K562 (cell line): ENCODE results near the gene ZNRD2. TPM values are rescaled to one million over a fixed set of nuclear protein-coding genes. Genes with fewer than 3 reads are reported as not detected.
A peak's percentile ranks its signal among the peaks of the same experiment; 100 is the strongest.

Source experiments
- ATAC-seq: fragments of 200-7000 bp; cut with Tn5 transposase; 3 replicates; pipeline ENCODE4 v1.9.1; 2020; ENCODE audit warnings: moderate library complexity
- BruUV-seq: library from RNA; stranded (reverse); fragments of 400-500 nt; replicated peaks from 2 replicates; lab custom pipeline; 2021; lab: Mats Ljungman, UMichigan
- CTCF ChIA-PET: fragments of 300-600 bp; formaldehyde crosslinking; extraction: SDS; loops from one replicate; lab custom pipeline; 2021; ENCODE audit warnings: low intra/inter-chr PET ratio; lab: Yijun Ruan, JAX
- POLR2A ChIA-PET: fragments of 300-600, 350-650 bp; sonication (Branson Sonifier 250); formaldehyde crosslinking; extraction: SDS; loops from one replicate; lab custom pipeline; 2021; ENCODE audit warnings: antibody characterized with exemption, inconsistent platforms; lab: Yijun Ruan, JAX
- DNase-seq, 4 experiments: peaks; one replicate each; pipeline versions ENCODE4 v3.0.0 to v3.0.0-alpha.2; 2011 to 2018; ENCODE audit warnings: low spot score in 3 of 4, mixed read lengths in 3 of 4; ENCODE audit errors: extremely low read depth in 1 of 4
- FAIRE-seq: peaks from 2 replicates; lab custom pipeline; 2011; peaks lifted over from hg19 to GRCh38; lab: Jason Lieb, UNC
- H2AFZ ChIP-seq: 2 replicates; pipeline ENCODE4 v1.6.0; 2011; ENCODE audit warnings: low read depth, low read length, control low read depth, inconsistent platforms
- H3K27ac ChIP-seq: fragments of 200-600 bp; 3 replicates; pipeline ENCODE4 v1.8.0; 2011; ENCODE audit warnings: low read depth, mild to moderate bottlenecking, control low read depth, inconsistent platforms, low read length, moderate library complexity, mixed read lengths; ENCODE audit errors: extremely low read depth
- H3K27me3 ChIP-seq, 2 experiments: fragments of 300-600 bp in 1 of 2; 2 replicates in 1 of 2; 3 replicates in 1 of 2; pipeline versions ENCODE4 v1.6.0 to v1.8.0; 2011; ENCODE audit warnings: inconsistent platforms in 2 of 2, low read length in 2 of 2, mild to moderate bottlenecking in 1 of 2, mixed read lengths in 1 of 2, moderate library complexity in 1 of 2; ENCODE audit not compliant: control insufficient read depth in 2 of 2, insufficient read depth in 2 of 2
- H3K36me3 ChIP-seq: fragments of 300-600 bp; 3 replicates; pipeline ENCODE4 v1.8.0; 2011; ENCODE audit warnings: mild to moderate bottlenecking, low read length, inconsistent platforms; ENCODE audit not compliant: control insufficient read depth, insufficient read depth
- H3K4me1 ChIP-seq, 2 experiments: fragments of 200-600 bp in 1 of 2; replicated peaks in 1 of 2; 2 replicates in 1 of 2; 3 replicates in 1 of 2; pipeline versions ENCODE4 v1.5.1 to v1.8.0; 2011; ENCODE audit warnings: inconsistent platforms in 2 of 2, low read length in 2 of 2, mild to moderate bottlenecking in 1 of 2, mixed read lengths in 1 of 2, moderate library complexity in 1 of 2; ENCODE audit not compliant: control insufficient read depth in 2 of 2, insufficient read depth in 2 of 2
- H3K4me2 ChIP-seq: 2 replicates; pipeline ENCODE4 v1.6.1; 2011; ENCODE audit warnings: low read length, control low read depth, inconsistent platforms, mixed read lengths; ENCODE audit not compliant: insufficient read depth
- H3K4me3 ChIP-seq: fragments of 200-600 bp; sonication (generic), shearing (Covaris generic); 2 replicates; pipeline ENCODE4 v1.5.1; 2016; ENCODE audit warnings: control low read depth, inconsistent platforms
- H3K79me2 ChIP-seq: fragments of 200-600 bp; 3 replicates; pipeline ENCODE4 v1.8.0; 2011; ENCODE audit warnings: low read length, inconsistent platforms; ENCODE audit not compliant: control insufficient read depth, insufficient read depth
- H3K9ac ChIP-seq, 2 experiments: 2 replicates each; pipeline versions ENCODE4 v1.6.0 to v1.6.1; 2011; ENCODE audit warnings: low read depth in 2 of 2, low read length in 2 of 2, control low read depth in 1 of 2, inconsistent platforms in 1 of 2, mild to moderate bottlenecking in 1 of 2, mixed read lengths in 1 of 2; ENCODE audit not compliant: insufficient read depth in 1 of 2
- H3K9me1 ChIP-seq: one replicate; pipeline ENCODE4 v1.6.0; 2011; ENCODE audit warnings: inconsistent platforms, mild to moderate bottlenecking, low read length, moderate library complexity; ENCODE audit not compliant: control insufficient read depth, insufficient read depth
- H3K9me3 ChIP-seq: replicated peaks from 2 replicates; pipeline ENCODE4 v1.5.1; 2011; ENCODE audit warnings: low read depth, low read length, inconsistent platforms; ENCODE audit not compliant: control insufficient read depth, insufficient read depth
- H4K20me1 ChIP-seq: replicated peaks from 2 replicates; pipeline ENCODE4 v1.6.1; 2011; ENCODE audit warnings: low read length, inconsistent platforms, mixed read lengths; ENCODE audit not compliant: control insufficient read depth, insufficient read depth
- ASH1L ChIP-seq: fragments of 450-650 bp; IDR thresholded peaks from 2 replicates; pipeline ENCODE4 v1.6.1; 2018; ENCODE audit warnings: borderline replicate concordance, mild to moderate bottlenecking, low read depth; ENCODE audit not compliant: partially characterized antibody
- BRF2 ChIP-seq: IDR thresholded peaks from 3 replicates; pipeline ENCODE4 v1.6.1; 2011; ENCODE audit warnings: borderline replicate concordance, mild to moderate bottlenecking; ENCODE audit not compliant: insufficient read length, insufficient read depth
- DPF2 ChIP-seq: fragments of 450-650 bp; IDR thresholded peaks from 2 replicates; pipeline ENCODE4 v1.6.1; 2016
- ERF ChIP-seq: fragments of 450-650 bp; formaldehyde crosslinking; IDR thresholded peaks from 2 replicates; pipeline ENCODE4 v1.4.0; 2020; ENCODE audit warnings: mild to moderate bottlenecking, mixed read lengths
- GTF2E2 ChIP-seq: fragments of 200-800 bp; sonication (Bioruptor generic); IDR thresholded peaks from 2 replicates; pipeline ENCODE4 v1.6.1; 2016; ENCODE audit warnings: missing genetic modification characterization, missing compliant biosample characterization
- LCOR ChIP-seq: sonication (generic); formaldehyde crosslinking; IDR thresholded peaks from 2 replicates; pipeline ENCODE4 v1.8.0; 2022; ENCODE audit warnings: mild to moderate bottlenecking, missing genetic modification reagents
- MCM3 ChIP-seq: fragments of 450-650 bp; IDR thresholded peaks from 2 replicates; pipeline ENCODE4 v1.6.1; 2016
- SMARCA5 ChIP-seq: fragments of 450-650 bp; IDR thresholded peaks from 2 replicates; pipeline ENCODE4 v1.6.1; 2016
- SRSF1 ChIP-seq: fragments of 200-400 bp; formaldehyde crosslinking; IDR thresholded peaks from 2 replicates; pipeline ENCODE4 v1.6.1; 2017; ENCODE audit warnings: mild to moderate bottlenecking, low read depth, low read length, moderate library complexity
- TAL1 ChIP-seq: fragments of 450-650 bp; IDR thresholded peaks from 2 replicates; pipeline ENCODE4 v1.6.1; 2016; ENCODE audit warnings: mild to moderate bottlenecking
- ZFP36 ChIP-seq: fragments of 150-350 bp; IDR thresholded peaks from 2 replicates; pipeline ENCODE4 v1.6.1; 2018; ENCODE audit warnings: low read length, low read depth; ENCODE audit not compliant: partially characterized antibody
- ZNF3 ChIP-seq: fragments of 250-450 bp; sonication (Bioruptor Pico); IDR thresholded peaks from 2 replicates; pipeline ENCODE4 v1.5.0; 2021; ENCODE audit warnings: mild to moderate bottlenecking, moderate library complexity
- ZNF583 ChIP-seq: fragments of 250-450 bp; sonication (Bioruptor Pico); IDR thresholded peaks from 2 replicates; pipeline ENCODE4 v1.4.0; 2020
- WGBS: fragments of 100-300 bp; shearing (Covaris generic); methylation state at CpG from one replicate; pipeline ENCODE4 v1.1.6; 2016; ENCODE audit warnings: low coverage, mixed read lengths; ENCODE audit not compliant: insufficient coverage; ENCODE audit errors: missing lambda C conversion rate; 5-methylcytosine and 5-hydroxymethylcytosine counted together
- in situ Hi-C: fragments of 300-500 bp; cut with MboI; formaldehyde crosslinking; loops from 4 replicates; pipeline ENCODE4 v1.15.0; 2018; ENCODE audit warnings: inconsistent platforms, mixed read lengths
- intact Hi-C: fragments of 100-400 bp; cut with micrococcal nuclease; formaldehyde crosslinking; loops from 2 replicates; pipeline ENCODE4 v1.14.2; 2022
- polyA plus RNA-seq, 8 experiments: library from polyadenylated mRNA; depleted of rRNA in 4 of 8; stranded (reverse) in 5 of 8; unstranded in 3 of 8; fragments of >200 nt; fragmentation: Nextera tagmentation in 2 of 8; fragmentation: Illumina TruSeq in 1 of 8; extraction: Ambion mirVana in 2 of 8; extraction: Trizol in 1 of 8; gene quantifications; 2 replicates each; pipeline versions ENCODE4 v1.2.1 to v1.2.3, GENCODE V29; 2011 to 2014; ENCODE audit warnings: inconsistent platforms in 1 of 8, missing spikeins in 1 of 8
- total RNA-seq, 7 experiments: library from RNA; depleted of rRNA in 6 of 7; stranded (reverse); fragments of >200 nt in 6 of 7; fragmentation: Illumina TruSeq in 2 of 7; extraction: Trizol in 2 of 7; gene quantifications; 2 replicates each; pipeline versions ENCODE4 v1.2.1 to v1.2.3, GENCODE V29; 2011 to 2021; ENCODE audit warnings: low replicate concordance in 1 of 7
- TF ChIP-seq, protein P1 (sequence below): sonication (generic); formaldehyde crosslinking; IDR thresholded peaks from 2 replicates; pipeline ENCODE4 v1.8.0; 2022; ENCODE audit warnings: mild to moderate bottlenecking, missing genetic modification reagents
- TF ChIP-seq, protein P2 (sequence below), 2 experiments: fragments of 450-650 bp in 1 of 2; sonication (generic) in 1 of 2; formaldehyde crosslinking in 1 of 2; IDR thresholded peaks in 1 of 2; conservative IDR thresholded peaks in 1 of 2; 2 replicates each; pipeline versions ENCODE4 v1.6.1 to v1.8.1; 2016 to 2023; ENCODE audit warnings: mild to moderate bottlenecking in 2 of 2, moderate library complexity in 2 of 2, inconsistent platforms in 1 of 2, missing genetic modification reagents in 1 of 2

The ZNRD2 gene
- total and polyA plus RNA-seq, 9 of the 15 experiments (the other 6 are each of a cell fraction or from before 2014, with no cell fraction given) = 13.4 to 129 (median 60.4) TPM

DNA sequence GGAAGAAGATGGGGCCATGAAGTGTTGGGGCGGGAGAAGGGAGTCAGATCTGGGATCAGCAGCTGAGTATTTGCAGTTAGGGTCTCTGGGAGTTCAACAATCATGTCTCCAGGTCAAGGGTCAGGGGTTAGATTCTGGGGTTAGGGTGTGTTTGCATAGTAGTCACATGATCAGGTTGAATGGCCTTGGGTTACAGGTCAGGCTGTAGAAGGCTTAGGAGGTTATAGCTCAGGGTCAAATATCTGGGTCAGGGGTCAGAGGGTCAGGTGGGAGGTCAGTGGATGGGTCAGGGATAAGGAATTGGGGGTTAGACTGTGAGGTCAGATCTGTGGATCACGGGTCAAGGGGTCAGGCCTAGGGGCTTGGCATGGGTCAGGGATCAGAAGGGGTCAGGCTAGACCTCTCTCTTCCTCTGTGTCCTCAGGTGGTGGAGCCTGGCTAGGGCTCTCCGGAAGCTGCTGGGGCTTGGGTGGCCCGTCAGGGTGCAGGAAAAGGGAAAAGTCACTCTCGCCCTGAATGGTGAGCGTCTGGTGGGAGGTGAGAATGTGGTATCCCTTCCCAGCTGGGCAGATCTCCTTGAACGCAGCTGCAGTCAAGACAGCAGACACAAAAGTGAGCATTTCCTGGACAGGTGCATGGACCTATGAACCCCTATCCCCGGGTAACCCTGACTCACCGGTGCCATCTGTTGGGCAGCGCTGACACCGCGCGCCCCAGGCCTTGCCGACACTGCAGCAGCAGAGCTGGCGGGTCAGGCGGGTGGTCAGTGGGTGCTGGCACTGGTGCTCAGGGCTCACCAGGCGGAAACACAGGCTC is 18.5 kb upstream of the ZNRD2 start:
- H3K36me3 ChIP-seq = no peaks in the 10 kb centered on the region
- no peak for FAIRE-seq
- H2AFZ ChIP-seq = no peak overlapping the region
- CTCF ChIA-PET = no interaction called here
- peak overlapping the region; percentile 37; the same call in 1 of the 3 replicates for H3K27ac ChIP-seq
- BruUV-seq = no TSS peak
- POLR2A ChIA-PET = interaction anchor here (0.6 to 2.8 kb wide), 11 partner anchors 10 to 241 kb away, joined by 3 to 16 read pairs (median 4); partner anchors contain the start of gene MALAT1
- no peaks in the 10 kb centered on the region for H3K79me2 ChIP-seq
- H3K4me2 ChIP-seq = peak overlapping the region; percentile 72
- peak in 3 of 4 experiments; percentile 46 to 79 (median 54) for DNase-seq
- H3K9me1 ChIP-seq = no peaks in the 10 kb centered on the region
- intact Hi-C loops (no loop called here), in situ Hi-C loops (no loop called here)
- no peaks in the 10 kb centered on the region for H3K9me3 ChIP-seq
- 56% methylated on average over 15 of the region's 17 CpGs for WGBS
- H3K4me1 ChIP-seq = peaks cover 48 to 84% of the 10 kb centered on the region in 2 experiments
- ATAC-seq = peak; percentile 58
- H3K4me3 ChIP-seq = no peak overlapping the region
- H3K9ac ChIP-seq = peak overlapping the region in 1 of 2 experiments; percentile 43; a peak in 1 of 4 replicates
- H3K27me3 ChIP-seq = no peaks in the 10 kb centered on the region
- H4K20me1 ChIP-seq = 0 out of 2 replicates have a peak, but pooled peaks cover 8% of the 10 kb centered on the region
- 0 out of 2 replicates have a peak, but pooled peaks have one; percentile 26 for TF ChIP-seq SMARCA5
- TF ChIP-seq BRF2 = no peak
- no peak for TF ChIP-seq DPF2
- no peak for TF ChIP-seq ZFP36
- TF ChIP-seq MCM3 = no peak
- TF ChIP-seq, protein P1, sequence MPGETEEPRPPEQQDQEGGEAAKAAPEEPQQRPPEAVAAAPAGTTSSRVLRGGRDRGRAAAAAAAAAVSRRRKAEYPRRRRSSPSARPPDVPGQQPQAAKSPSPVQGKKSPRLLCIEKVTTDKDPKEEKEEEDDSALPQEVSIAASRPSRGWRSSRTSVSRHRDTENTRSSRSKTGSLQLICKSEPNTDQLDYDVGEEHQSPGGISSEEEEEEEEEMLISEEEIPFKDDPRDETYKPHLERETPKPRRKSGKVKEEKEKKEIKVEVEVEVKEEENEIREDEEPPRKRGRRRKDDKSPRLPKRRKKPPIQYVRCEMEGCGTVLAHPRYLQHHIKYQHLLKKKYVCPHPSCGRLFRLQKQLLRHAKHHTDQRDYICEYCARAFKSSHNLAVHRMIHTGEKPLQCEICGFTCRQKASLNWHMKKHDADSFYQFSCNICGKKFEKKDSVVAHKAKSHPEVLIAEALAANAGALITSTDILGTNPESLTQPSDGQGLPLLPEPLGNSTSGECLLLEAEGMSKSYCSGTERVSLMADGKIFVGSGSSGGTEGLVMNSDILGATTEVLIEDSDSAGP = no peak
- 0 out of 2 replicates have a peak, but pooled peaks have one; percentile 2 for TF ChIP-seq TAL1
- no peak for TF ChIP-seq ZNF583 (CRISPR knock-in tag)
- no peak for TF ChIP-seq ASH1L
- TF ChIP-seq ERF (CRISPR knock-in tag) = no peak
- TF ChIP-seq LCOR = no peak
- TF ChIP-seq GTF2E2 (tag) = no peak
- TF ChIP-seq ZNF3 = no peak
- no peak for TF ChIP-seq SRSF1
- TF ChIP-seq, protein P2, sequence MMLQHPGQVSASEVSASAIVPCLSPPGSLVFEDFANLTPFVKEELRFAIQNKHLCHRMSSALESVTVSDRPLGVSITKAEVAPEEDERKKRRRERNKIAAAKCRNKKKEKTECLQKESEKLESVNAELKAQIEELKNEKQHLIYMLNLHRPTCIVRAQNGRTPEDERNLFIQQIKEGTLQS (IDR thresholded peaks at IDR 0.05) = 0 out of 2 replicates have a peak, but pooled peaks have one; percentile 29
- TF ChIP-seq, protein P2 (CRISPR knock-in tag; conservative IDR thresholded peaks at IDR 0.05) = no peak
